Fibroblast of the aortic adventitia (primary cell): Measurements from ENCODE around the gene SEMA3D. TPM values are rescaled to one million over a fixed set of nuclear protein-coding genes. Genes with fewer than 3 reads are reported as not detected.

ENCODE experiments used
- DNase-seq: peaks from one replicate; pipeline ENCODE4 v3.0.0-alpha.2; 2010; ENCODE audit warnings: low read depth
- H3K4me3 ChIP-seq: 2 replicates; pipeline ENCODE4 v1.5.1; 2011; ENCODE audit warnings: low read depth, mild to moderate bottlenecking, control low read depth, low read length, moderate library complexity
- CTCF ChIP-seq: IDR thresholded peaks from 2 replicates; pipeline ENCODE4 v1.5.1; 2011; ENCODE audit warnings: mild to moderate bottlenecking, low read length, control low read depth, inconsistent platforms; ENCODE audit not compliant: insufficient read depth
- total RNA-seq: library from RNA; depleted of rRNA; stranded (reverse); fragments of >200 nt; gene quantifications from 2 replicates; pipeline ENCODE4 v1.2.3, GENCODE V29; 2012; ENCODE audit warnings: low replicate concordance

The SEMA3D gene
- total RNA-seq, 1 donor: 51.2 TPM

- TF ChIP-seq CTCF: no peak
- H3K4me3 ChIP-seq: no peak overlapping the region
- DNase-seq: peak; percentile 83
Measured at GRCh38 chr7:85104432-85105205, 82.2 kb downstream of the SEMA3D start.

- peak; percentile 39 for DNase-seq
- TF ChIP-seq CTCF: no peak
- no peak overlapping the region for H3K4me3 ChIP-seq
Measured at GRCh38 chr7:85103962-85104361, 82.9 kb downstream of the SEMA3D start.

GRCh38 chr7:85103357-85103756, 83.5 kb downstream of the SEMA3D start:
- TF ChIP-seq CTCF: no peak
- H3K4me3 ChIP-seq: no peak overlapping the region
- no peak for DNase-seq

- H3K4me3 ChIP-seq: no peak overlapping the region
- DNase-seq: peak; percentile 94
- no peak for TF ChIP-seq CTCF
Measured at GRCh38 chr7:85102813-85103350, 84.0 kb downstream of the SEMA3D start.

- TF ChIP-seq CTCF: no peak
- no peak overlapping the region for H3K4me3 ChIP-seq
- DNase-seq: no peak
Measured at GRCh38 chr7:85101347-85101746, 85.5 kb downstream of the SEMA3D start.

- no peak for DNase-seq
- no peak for TF ChIP-seq CTCF
- no peak overlapping the region for H3K4me3 ChIP-seq
Measured at GRCh38 chr7:85097844-85098243, 89.0 kb downstream of the SEMA3D start.
